Endodermal cell (in vitro differentiated cells): Measurements from ENCODE around the gene ADAMTS6. TPM values are rescaled to one million over a fixed set of nuclear protein-coding genes. Genes with fewer than 3 reads are reported as not detected.
A peak's percentile ranks its signal among the peaks of the same experiment; 100 is the strongest.

Source experiments
- DNase-seq: peaks from one replicate; pipeline ENCODE4 v3.0.0-alpha.2; 2017
- H3K27ac ChIP-seq: 2 replicates; pipeline ENCODE4 v1.5.1; 2013; ENCODE audit warnings: mild to moderate bottlenecking, low read depth, low read length, moderate library complexity
- H3K27me3 ChIP-seq: 2 replicates; pipeline ENCODE4 v1.6.1; 2013; ENCODE audit warnings: mild to moderate bottlenecking, low read length, moderate library complexity; ENCODE audit not compliant: insufficient read depth, control insufficient read depth, poor library complexity, severe bottlenecking
- H3K36me3 ChIP-seq: 2 replicates; pipeline ENCODE4 v1.7.0; 2013; ENCODE audit warnings: mild to moderate bottlenecking, low read length, moderate library complexity; ENCODE audit not compliant: control insufficient read depth, insufficient read depth
- H3K4me1 ChIP-seq: one replicate; pipeline ENCODE4 v1.7.0; 2013; ENCODE audit warnings: low read length; ENCODE audit not compliant: control insufficient read depth, insufficient read depth
- H3K4me3 ChIP-seq: 2 replicates; pipeline ENCODE4 v1.5.1; 2013; ENCODE audit warnings: mild to moderate bottlenecking, low read length, moderate library complexity
- H3K9ac ChIP-seq: 2 replicates; pipeline ENCODE4 v1.6.1; 2013; ENCODE audit warnings: mild to moderate bottlenecking, low read length, moderate library complexity; ENCODE audit not compliant: poor library complexity, severe bottlenecking; ENCODE audit errors: extremely low read depth
- H3K9me3 ChIP-seq: 2 replicates; pipeline ENCODE4 v1.6.1; 2013; ENCODE audit warnings: mild to moderate bottlenecking, low read length, moderate library complexity; ENCODE audit not compliant: control insufficient read depth
- H3K27ac Mint-ChIP-seq: 2 replicates; pipeline ENCODE4 v1.8.0; 2020; ENCODE audit warnings: mixed read lengths
- H3K27me3 Mint-ChIP-seq: 2 replicates; pipeline ENCODE4 v1.8.0; 2021; ENCODE audit warnings: mild to moderate bottlenecking, mixed read lengths; ENCODE audit not compliant: insufficient read depth
- H3K36me3 Mint-ChIP-seq: 2 replicates; pipeline ENCODE4 v1.8.0; 2020; ENCODE audit warnings: low read depth, mixed read lengths
- H3K4me1 Mint-ChIP-seq: 2 replicates; pipeline ENCODE4 v1.8.0; 2020; ENCODE audit warnings: mixed read lengths
- H3K4me3 Mint-ChIP-seq: 2 replicates; pipeline ENCODE4 v1.8.0; 2020; ENCODE audit warnings: mild to moderate bottlenecking, moderate library complexity, mixed read lengths
- H3K9me3 Mint-ChIP-seq: 2 replicates; pipeline ENCODE4 v1.8.0; 2020; ENCODE audit warnings: mild to moderate bottlenecking, mixed read lengths
- WGBS, 2 experiments: methylation state at CpG; one replicate each; pipeline versions ENCODE4 v1.1.5 to v1.1.7; 2013; ENCODE audit warnings: missing lambda C conversion rate in 2 of 2, mixed read lengths in 1 of 2; ENCODE audit not compliant: insufficient coverage in 1 of 2, insufficient read length in 1 of 2; 5-methylcytosine and 5-hydroxymethylcytosine counted together
- total RNA-seq, 2 donors: library from RNA; stranded (reverse); fragmentation: NEBNext Ultra II Directional in 1 of 2; extraction: Animal tissue kit (Norgen Biotek cat#: 25700) in 1 of 2; gene quantifications; 2 replicates in 1 of 2; 3 replicates in 1 of 2; pipeline ENCODE4 v1.2.1, GENCODE V29; 2021
- TF ChIP-seq, protein P1 (sequence below): fragments of 200-600 bp; sonication (generic); conservative IDR thresholded peaks from 2 replicates; pipeline ENCODE4 v1.5.0; 2021; ENCODE audit warnings: antibody characterized with exemption, mild to moderate bottlenecking

ADAMTS6 gene
- total RNA-seq, 2 donors from 2014 or later: 2.8 to 4.3 TPM

GRCh38 chr5:65199993-65200675 is 281.6 kb downstream of the ADAMTS6 start:
- Histone ChIP-seq H3K4me3 (no peak overlapping the region), H3K4me1 (no peaks in the 10 kb centered on the region), H3K9me3 (no peaks in the 10 kb centered on the region), H3K36me3 (no peaks in the 10 kb centered on the region), H3K27ac (no peak overlapping the region), H3K27me3 (no peaks in the 10 kb centered on the region), H3K9ac (no peak overlapping the region)
- peaks cover 28% of the 10 kb centered on the region for H3K27me3 Mint-ChIP-seq
- TF ChIP-seq, protein P1, sequence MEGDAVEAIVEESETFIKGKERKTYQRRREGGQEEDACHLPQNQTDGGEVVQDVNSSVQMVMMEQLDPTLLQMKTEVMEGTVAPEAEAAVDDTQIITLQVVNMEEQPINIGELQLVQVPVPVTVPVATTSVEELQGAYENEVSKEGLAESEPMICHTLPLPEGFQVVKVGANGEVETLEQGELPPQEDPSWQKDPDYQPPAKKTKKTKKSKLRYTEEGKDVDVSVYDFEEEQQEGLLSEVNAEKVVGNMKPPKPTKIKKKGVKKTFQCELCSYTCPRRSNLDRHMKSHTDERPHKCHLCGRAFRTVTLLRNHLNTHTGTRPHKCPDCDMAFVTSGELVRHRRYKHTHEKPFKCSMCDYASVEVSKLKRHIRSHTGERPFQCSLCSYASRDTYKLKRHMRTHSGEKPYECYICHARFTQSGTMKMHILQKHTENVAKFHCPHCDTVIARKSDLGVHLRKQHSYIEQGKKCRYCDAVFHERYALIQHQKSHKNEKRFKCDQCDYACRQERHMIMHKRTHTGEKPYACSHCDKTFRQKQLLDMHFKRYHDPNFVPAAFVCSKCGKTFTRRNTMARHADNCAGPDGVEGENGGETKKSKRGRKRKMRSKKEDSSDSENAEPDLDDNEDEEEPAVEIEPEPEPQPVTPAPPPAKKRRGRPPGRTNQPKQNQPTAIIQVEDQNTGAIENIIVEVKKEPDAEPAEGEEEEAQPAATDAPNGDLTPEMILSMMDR: no peak
- no peak overlapping the region for H3K4me3 Mint-ChIP-seq
- H3K9me3 Mint-ChIP-seq: no peaks in the 10 kb centered on the region
- H3K4me1 Mint-ChIP-seq: peaks cover 39% of the 10 kb centered on the region
- no peaks in the 10 kb centered on the region for H3K36me3 Mint-ChIP-seq
- no peak overlapping the region for H3K27ac Mint-ChIP-seq
- WGBS, 2 experiments: 85 to 98% methylated on average over 3 of the region's 3 CpGs
- no peak for DNase-seq

- TF ChIP-seq, protein P1: no peak
- peak overlapping the region; percentile 25 for H3K4me3 Mint-ChIP-seq
- Histone ChIP-seq H3K9ac (no peak overlapping the region), H3K27me3 (no peaks in the 10 kb centered on the region), H3K36me3 (no peaks in the 10 kb centered on the region), H3K4me3 (peak overlapping the region; percentile 4), H3K9me3 (no peaks in the 10 kb centered on the region), H3K4me1 (no peaks in the 10 kb centered on the region), H3K27ac (no peak overlapping the region)
- no peak for DNase-seq
- no peaks in the 10 kb centered on the region for H3K9me3 Mint-ChIP-seq
- H3K4me1 Mint-ChIP-seq: peaks cover 37% of the 10 kb centered on the region
- WGBS, 2 experiments: 81 to 83% methylated on average over 2 to 3 of the region's 3 CpGs
- peak overlapping the region; percentile 79 for H3K27ac Mint-ChIP-seq
- H3K36me3 Mint-ChIP-seq: no peaks in the 10 kb centered on the region
- H3K27me3 Mint-ChIP-seq: peaks cover 28% of the 10 kb centered on the region
These were observed 283.1 kb downstream of the ADAMTS6 start for GRCh38 chr5:65198456-65199120.

DNA sequence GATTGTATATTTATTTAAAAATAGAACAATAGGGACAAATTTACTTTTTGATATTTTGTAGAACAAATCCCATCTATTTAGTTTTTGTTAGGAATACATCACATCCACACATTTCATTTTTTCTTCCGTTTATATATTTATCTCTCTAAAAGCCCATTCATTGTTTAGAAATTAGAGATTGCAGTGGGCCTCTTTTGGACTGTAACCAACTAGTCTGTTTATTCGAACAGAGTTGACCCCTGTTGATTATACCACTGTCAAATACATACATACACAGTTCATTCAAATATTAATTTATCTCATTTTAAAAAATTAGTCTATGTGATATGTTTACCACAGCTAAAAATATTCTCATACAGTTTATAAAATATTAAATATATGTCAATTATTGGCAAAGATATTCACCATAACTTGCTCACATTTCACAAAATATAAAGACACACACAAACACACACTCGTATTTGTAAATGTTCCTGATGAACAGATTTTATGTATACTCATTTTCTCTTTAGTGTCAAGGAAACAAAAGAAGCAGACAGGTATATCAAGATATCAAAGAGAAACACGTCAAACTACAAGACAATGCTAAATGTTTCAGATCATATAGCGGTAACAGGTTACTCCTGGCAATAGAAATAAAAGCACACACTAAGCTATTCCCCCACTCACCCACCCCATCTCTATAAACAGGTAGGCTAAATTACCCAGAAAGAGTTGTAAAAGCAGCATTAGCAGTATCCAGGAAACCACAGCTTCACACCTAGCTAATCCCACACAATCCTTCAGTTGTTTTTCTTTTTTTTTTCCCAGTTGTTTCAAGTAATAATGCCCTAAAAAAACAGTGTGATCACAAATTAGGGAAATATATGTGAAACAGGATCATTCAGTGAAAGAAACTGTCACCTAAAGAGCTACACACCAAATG is 283.9 kb downstream of the ADAMTS6 start:
- Histone ChIP-seq H3K9ac (no peak overlapping the region), H3K27ac (no peak overlapping the region), H3K4me1 (no peaks in the 10 kb centered on the region), H3K27me3 (no peaks in the 10 kb centered on the region), H3K4me3 (peak overlapping the region; percentile 4), H3K9me3 (no peaks in the 10 kb centered on the region), H3K36me3 (no peaks in the 10 kb centered on the region)
- TF ChIP-seq, protein P1: no peak
- DNase-seq: no peak
- peaks cover 28% of the 10 kb centered on the region for H3K27me3 Mint-ChIP-seq
- H3K4me3 Mint-ChIP-seq: peak overlapping the region; percentile 25
- H3K27ac Mint-ChIP-seq: peak overlapping the region; percentile 79
- peaks cover 37% of the 10 kb centered on the region for H3K4me1 Mint-ChIP-seq
- H3K9me3 Mint-ChIP-seq: no peaks in the 10 kb centered on the region
- H3K36me3 Mint-ChIP-seq: no peaks in the 10 kb centered on the region
- WGBS, 2 experiments: 94 to 100% methylated on average over 1 to 5 of the region's 5 CpGs
